Erythroblast (primary cell): Measurements from ENCODE around the gene FAHD2B.
"Not testable (repeated sequence)": the region's sequence is repeated elsewhere in the genome, so short reads cannot be mapped to it uniquely, and the experiment has no call there.

Source experiments
- DNase-seq, 2 experiments: peaks; one replicate each; lab custom pipeline; 2025; lab: John Stamatoyannopoulos, UW
- GATA1 ChIP-seq: IDR thresholded peaks from 2 replicates; pipeline ENCODE4 v1.6.1; 2011; ENCODE audit warnings: low read depth, mild to moderate bottlenecking, control low read depth, low read length, moderate library complexity
- POLR2A ChIP-seq: IDR thresholded peaks from 2 replicates; pipeline ENCODE4 v1.6.1; 2011; ENCODE audit warnings: mild to moderate bottlenecking, low read length

Gene FAHD2B

GRCh38 chr2:97094772-97095611, at the start of gene FAHD2B:
TSS of gene FAHD2B (minus strand) at chr2:97094882. CDS start at chr2:97091706, 3,176 bp downstream.
- peak; percentile 85 to 90 for DNase-seq

GRCh38 chr2:97144016-97144415, 49.3 kb upstream of the FAHD2B start:
- DNase-seq = not testable (repeated sequence)

- not testable (repeated sequence) for DNase-seq
Observed at GRCh38 chr2:97129090-97129489, 34.4 kb upstream of the FAHD2B start.

- DNase-seq = not testable (repeated sequence)
Observed at GRCh38 chr2:97113882-97114255, 19.2 kb upstream of the FAHD2B start.

GRCh38 chr2:97113050-97113881, 18.6 kb upstream of the FAHD2B start, which contains the start of gene ANKRD36:
TSS of gene ANKRD36 (plus strand) at chr2:97113153. CDS start at chr2:97113740, 587 bp downstream.
- TF ChIP-seq POLR2A = peak; percentile 76
- DNase-seq = not testable (repeated sequence)

GRCh38 chr2:97112320-97113049, 17.8 kb upstream of the FAHD2B start:
- DNase-seq = not testable (repeated sequence)

GRCh38 chr2:97111246-97111645, 16.6 kb upstream of the FAHD2B start:
- DNase-seq = not testable (repeated sequence)

- not testable (repeated sequence) for DNase-seq
Observed at GRCh38 chr2:97106878-97107277, 12.2 kb upstream of the FAHD2B start.

- DNase-seq = not testable (repeated sequence)
Observed at GRCh38 chr2:97098786-97099372, 4.2 kb upstream of the FAHD2B start.

- DNase-seq = no peak
- TF ChIP-seq POLR2A (no peak), GATA1 (no peak)
Observed at GRCh38 chr2:97095661-97096060, 979 bp upstream of the FAHD2B start.

- not testable (repeated sequence) for DNase-seq
Observed at GRCh38 chr2:97093983-97094771, 505 bp downstream of the FAHD2B start.

- not testable (repeated sequence) for DNase-seq
Observed at GRCh38 chr2:97092946-97093345, 1.7 kb downstream of the FAHD2B start.

GRCh38 chr2:97088706-97089105, 6.0 kb downstream of the FAHD2B start:
- not testable (repeated sequence) for DNase-seq

GRCh38 chr2:97085093-97085492, 9.6 kb downstream of the FAHD2B start:
- DNase-seq = not testable (repeated sequence)

GRCh38 chr2:97083516-97083915, 11.2 kb downstream of the FAHD2B start:
- not testable (repeated sequence) for DNase-seq

- DNase-seq = not testable (repeated sequence)
Observed at GRCh38 chr2:97082206-97082605, 12.5 kb downstream of the FAHD2B start.

- not testable (repeated sequence) for DNase-seq
Observed at GRCh38 chr2:97080855-97081254, 13.8 kb downstream of the FAHD2B start.

GRCh38 chr2:97077213-97077612, 17.5 kb downstream of the FAHD2B start:
- not testable (repeated sequence) for DNase-seq

- DNase-seq = not testable (repeated sequence)
Observed at GRCh38 chr2:97070915-97071314, 23.8 kb downstream of the FAHD2B start.

GRCh38 chr2:97068722-97069121, 26.0 kb downstream of the FAHD2B start:
- DNase-seq = not testable (repeated sequence)
